GM21423 (cell line): ENCODE results near the gene STK32B.
"Not testable (repeated sequence)": the region's sequence is repeated elsewhere in the genome, so short reads cannot be mapped to it uniquely, and the experiment has no call there.

ENCODE experiments used
- ATAC-seq: cut with Tn5 transposase; IDR thresholded peaks from one replicate; pipeline ENCODE4 v1.9.1; 2021; ENCODE audit warnings: mild to moderate bottlenecking, moderate library complexity; ENCODE audit not compliant: unreplicated experiment

Gene STK32B

GRCh38 chr4:5247735-5248134, 196.5 kb downstream of the STK32B start:
- no peak for ATAC-seq

- ATAC-seq, result no peak
Measured at GRCh38 chr4:5249727-5250126, 198.4 kb downstream of the STK32B start.

GRCh38 chr4:5250536-5250935, 199.3 kb downstream of the STK32B start:
- ATAC-seq, result not testable (repeated sequence)

- no peak for ATAC-seq
Measured at GRCh38 chr4:5256421-5256820, 205.1 kb downstream of the STK32B start.

GRCh38 chr4:5257086-5257485, 205.8 kb downstream of the STK32B start:
- ATAC-seq, result no peak

- ATAC-seq, result no peak
Measured at GRCh38 chr4:5259471-5259870, 208.2 kb downstream of the STK32B start.

GRCh38 chr4:5260121-5260520, 208.8 kb downstream of the STK32B start:
- no peak for ATAC-seq

GRCh38 chr4:5261866-5262265, 210.6 kb downstream of the STK32B start:
- ATAC-seq, result no peak

- no peak for ATAC-seq
Measured at GRCh38 chr4:5266991-5267390, 215.7 kb downstream of the STK32B start.

GRCh38 chr4:5267408-5267807, 216.1 kb downstream of the STK32B start:
- no peak for ATAC-seq

GRCh38 chr4:5276475-5277075, 225.3 kb downstream of the STK32B start:
- ATAC-seq, result no peak

GRCh38 chr4:5277079-5277478, 225.8 kb downstream of the STK32B start:
- ATAC-seq, result no peak

- no peak for ATAC-seq
Measured at GRCh38 chr4:5278213-5278612, 226.9 kb downstream of the STK32B start.

- not testable (repeated sequence) for ATAC-seq
Measured at GRCh38 chr4:5280069-5280468, 228.8 kb downstream of the STK32B start.

- no peak for ATAC-seq
Measured at GRCh38 chr4:5280828-5281227, 229.5 kb downstream of the STK32B start.

GRCh38 chr4:5283837-5284236, 232.6 kb downstream of the STK32B start:
- no peak for ATAC-seq

- ATAC-seq, result no peak
Measured at GRCh38 chr4:5284517-5284916, 233.2 kb downstream of the STK32B start.

GRCh38 chr4:5292101-5292500, 240.8 kb downstream of the STK32B start:
- ATAC-seq, result no peak

- not testable (repeated sequence) for ATAC-seq
Measured at GRCh38 chr4:5298000-5298787, 246.9 kb downstream of the STK32B start.

GRCh38 chr4:5300283-5300682, 249.0 kb downstream of the STK32B start:
- no peak for ATAC-seq

- ATAC-seq, result no peak
Measured at GRCh38 chr4:5307928-5308327, 256.6 kb downstream of the STK32B start.

- ATAC-seq, result no peak
Measured at GRCh38 chr4:5322321-5322720, 271.0 kb downstream of the STK32B start.
